ENCODE data around the gene NSUN7. TPM values are rescaled to one million over a fixed set of nuclear protein-coding genes. Genes with fewer than 3 reads are reported as not detected.

NSUN7 gene
- total and polyA plus RNA-seq, 2 donors (not counting 1 experiment from before 2014, with no cell fraction given): 0.33 TPM; not detected in 1

DNA sequence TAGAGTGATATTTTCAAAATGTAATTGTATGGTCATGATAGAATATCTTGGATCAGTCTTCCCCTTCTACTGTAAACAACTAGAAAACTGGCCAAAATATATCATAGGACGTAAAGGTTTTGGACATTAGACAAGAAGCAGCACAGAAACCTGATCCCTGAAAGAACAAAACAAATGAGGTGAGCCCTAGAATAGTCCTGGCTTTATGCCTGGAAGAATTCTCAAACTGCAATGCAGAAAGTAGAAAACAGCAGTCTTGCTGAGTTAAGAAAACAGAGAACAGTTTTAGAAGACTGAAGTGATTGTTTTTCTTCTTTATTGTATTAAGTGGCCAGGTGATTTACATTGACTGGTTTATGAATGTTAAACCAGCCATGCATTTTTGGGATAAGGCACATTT, 19.5 kb downstream of the NSUN7 start:
- no peaks in the 10 kb centered on the region for H3K9me3 ChIP-seq (ENCODE audit: control insufficient read depth, insufficient read depth, low read depth, low read length)
- DNase-seq (ENCODE audit: low read depth in 2 of 2): peak; percentile 45 to 78
- no peak overlapping the region for H3K4me3 ChIP-seq (replicated peaks in 1 of 4; ENCODE audit: control extremely low read depth in 1 of 4, insufficient read depth in 1 of 4, low read depth in 3 of 4, low read length in 4 of 4)
- H4K20me1 ChIP-seq (ENCODE audit: control insufficient read depth, extremely low read depth, insufficient read depth, low read length): no peaks in the 10 kb centered on the region
- H3K9ac ChIP-seq (ENCODE audit: insufficient read depth, low read length): no peak overlapping the region
- H3K4me2 ChIP-seq (ENCODE audit: extremely low read depth, insufficient read depth, low read length): no peak overlapping the region
- H3K4me1 ChIP-seq (ENCODE audit: control insufficient read depth, extremely low read depth, insufficient read depth, low read length): no peaks in the 10 kb centered on the region
- H3K27me3 ChIP-seq (ENCODE audit: control insufficient read depth, insufficient read depth, low read length): no peaks in the 10 kb centered on the region
- H3K27ac ChIP-seq (ENCODE audit: insufficient read depth, low read length): no peak overlapping the region
- no peaks in the 10 kb centered on the region for H3K36me3 ChIP-seq (ENCODE audit: control insufficient read depth, insufficient read depth, low read length)
- no peaks in the 10 kb centered on the region for H3K79me2 ChIP-seq (ENCODE audit: control insufficient read depth, insufficient read depth, low read length)
- H2AFZ ChIP-seq (ENCODE audit: low read length): no peak overlapping the region
- TF ChIP-seq, protein P1, sequence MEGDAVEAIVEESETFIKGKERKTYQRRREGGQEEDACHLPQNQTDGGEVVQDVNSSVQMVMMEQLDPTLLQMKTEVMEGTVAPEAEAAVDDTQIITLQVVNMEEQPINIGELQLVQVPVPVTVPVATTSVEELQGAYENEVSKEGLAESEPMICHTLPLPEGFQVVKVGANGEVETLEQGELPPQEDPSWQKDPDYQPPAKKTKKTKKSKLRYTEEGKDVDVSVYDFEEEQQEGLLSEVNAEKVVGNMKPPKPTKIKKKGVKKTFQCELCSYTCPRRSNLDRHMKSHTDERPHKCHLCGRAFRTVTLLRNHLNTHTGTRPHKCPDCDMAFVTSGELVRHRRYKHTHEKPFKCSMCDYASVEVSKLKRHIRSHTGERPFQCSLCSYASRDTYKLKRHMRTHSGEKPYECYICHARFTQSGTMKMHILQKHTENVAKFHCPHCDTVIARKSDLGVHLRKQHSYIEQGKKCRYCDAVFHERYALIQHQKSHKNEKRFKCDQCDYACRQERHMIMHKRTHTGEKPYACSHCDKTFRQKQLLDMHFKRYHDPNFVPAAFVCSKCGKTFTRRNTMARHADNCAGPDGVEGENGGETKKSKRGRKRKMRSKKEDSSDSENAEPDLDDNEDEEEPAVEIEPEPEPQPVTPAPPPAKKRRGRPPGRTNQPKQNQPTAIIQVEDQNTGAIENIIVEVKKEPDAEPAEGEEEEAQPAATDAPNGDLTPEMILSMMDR (conservative IDR thresholded peaks at IDR 0.05 in 1 of 2, IDR thresholded peaks at IDR 0.05 in 1 of 2; ENCODE audit: low read depth in 1 of 2, low read length in 2 of 2): no peak
- TF ChIP-seq EZH2 (IDR thresholded peaks at IDR 0.05; ENCODE audit: low read length, missing control alignments): no peak

GRCh38 chr4:40778090-40778489, 28.3 kb downstream of the NSUN7 start:
- no peak overlapping the region for H2AFZ ChIP-seq (ENCODE audit: low read length)
- H3K4me3 ChIP-seq (replicated peaks in 1 of 4; ENCODE audit: control extremely low read depth in 1 of 4, insufficient read depth in 1 of 4, low read depth in 3 of 4, low read length in 4 of 4): no peak overlapping the region
- TF ChIP-seq, protein P1 (conservative IDR thresholded peaks at IDR 0.05 in 1 of 2, IDR thresholded peaks at IDR 0.05 in 1 of 2; ENCODE audit: low read depth in 1 of 2, low read length in 2 of 2): no peak
- TF ChIP-seq EZH2 (IDR thresholded peaks at IDR 0.05; ENCODE audit: low read length, missing control alignments): no peak
- DNase-seq (ENCODE audit: low read depth in 2 of 2): no peak
- no peaks in the 10 kb centered on the region for H3K27me3 ChIP-seq (ENCODE audit: control insufficient read depth, insufficient read depth, low read length)
- H3K9ac ChIP-seq (ENCODE audit: insufficient read depth, low read length): no peak overlapping the region
- no peaks in the 10 kb centered on the region for H3K9me3 ChIP-seq (ENCODE audit: control insufficient read depth, insufficient read depth, low read depth, low read length)
- no peaks in the 10 kb centered on the region for H3K36me3 ChIP-seq (ENCODE audit: control insufficient read depth, insufficient read depth, low read length)
- H3K4me2 ChIP-seq (ENCODE audit: extremely low read depth, insufficient read depth, low read length): no peak overlapping the region
- no peaks in the 10 kb centered on the region for H3K79me2 ChIP-seq (ENCODE audit: control insufficient read depth, insufficient read depth, low read length)
- H3K4me1 ChIP-seq (ENCODE audit: control insufficient read depth, extremely low read depth, insufficient read depth, low read length): no peaks in the 10 kb centered on the region
- no peaks in the 10 kb centered on the region for H4K20me1 ChIP-seq (ENCODE audit: control insufficient read depth, extremely low read depth, insufficient read depth, low read length)
- H3K27ac ChIP-seq (ENCODE audit: insufficient read depth, low read length): no peak overlapping the region

DNA sequence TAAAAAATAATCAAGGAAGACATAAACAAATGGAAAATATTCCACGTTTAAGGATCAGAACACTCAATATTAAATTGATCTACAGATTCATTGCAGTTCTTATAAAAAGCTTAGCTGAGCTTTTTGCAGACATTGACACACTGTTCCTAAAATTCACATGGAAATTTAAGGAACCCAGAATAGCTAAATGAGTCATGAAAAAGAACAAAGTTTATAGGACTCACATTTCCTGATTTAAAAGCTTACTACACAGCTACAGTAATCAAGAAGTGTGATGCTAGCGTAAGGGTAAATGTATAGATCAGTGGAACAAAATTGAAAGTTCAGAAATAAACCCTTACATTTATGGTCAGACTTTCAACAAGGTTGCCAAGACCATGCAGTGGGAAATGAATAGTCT, 33.1 kb downstream of the NSUN7 start:
- no peaks in the 10 kb centered on the region for H3K79me2 ChIP-seq (ENCODE audit: control insufficient read depth, insufficient read depth, low read length)

More for the DNA sequence above, 33.1 kb downstream of the NSUN7 start:
- Histone ChIP-seq H3K9ac (ENCODE audit: insufficient read depth, low read length) (no peak overlapping the region), H3K4me1 (ENCODE audit: control insufficient read depth, extremely low read depth, insufficient read depth, low read length) (no peaks in the 10 kb centered on the region), H2AFZ (ENCODE audit: low read length) (no peak overlapping the region), H3K4me3 (replicated peaks in 1 of 4; ENCODE audit: control extremely low read depth in 1 of 4, insufficient read depth in 1 of 4, low read depth in 3 of 4, low read length in 4 of 4) (no peak overlapping the region), H3K27me3 (ENCODE audit: control insufficient read depth, insufficient read depth, low read length) (no peaks in the 10 kb centered on the region), H3K36me3 (ENCODE audit: control insufficient read depth, insufficient read depth, low read length) (no peaks in the 10 kb centered on the region), H3K9me3 (ENCODE audit: control insufficient read depth, insufficient read depth, low read depth, low read length) (no peaks in the 10 kb centered on the region), H3K4me2 (ENCODE audit: extremely low read depth, insufficient read depth, low read length) (no peak overlapping the region), H4K20me1 (ENCODE audit: control insufficient read depth, extremely low read depth, insufficient read depth, low read length) (no peaks in the 10 kb centered on the region), H3K27ac (ENCODE audit: insufficient read depth, low read length) (no peak overlapping the region)
- DNase-seq (ENCODE audit: low read depth in 2 of 2): no peak
- no peak for TF ChIP-seq EZH2 (IDR thresholded peaks at IDR 0.05; ENCODE audit: low read length, missing control alignments)
- TF ChIP-seq, protein P1 (conservative IDR thresholded peaks at IDR 0.05 in 1 of 2, IDR thresholded peaks at IDR 0.05 in 1 of 2; ENCODE audit: low read depth in 1 of 2, low read length in 2 of 2): no peak

Data from fibroblast of lung (primary cell).